Mammary epithelial cell (primary cell): ENCODE data around the gene DNER.

Experiments used
- CTCF ChIP-seq, 2 donors: IDR thresholded peaks in 1 of 2; conservative IDR thresholded peaks in 1 of 2; 2 replicates each; pipeline ENCODE4 v1.5.1; 2011 to 2012; ENCODE audit warnings: inconsistent platforms in 2 of 2, low read length in 2 of 2, mild to moderate bottlenecking in 2 of 2, control low read depth in 1 of 2, low read depth in 1 of 2; ENCODE audit not compliant: insufficient read depth in 1 of 2; ENCODE audit errors: extremely low read depth in 1 of 2
- EZH2 ChIP-seq: IDR thresholded peaks from 2 replicates; pipeline ENCODE4 v1.6.1; 2012; ENCODE audit warnings: low read length, inconsistent platforms, borderline replicate concordance

- no peak for TF ChIP-seq CTCF (conservative IDR thresholded peaks at IDR 0.05 in 1 of 2, IDR thresholded peaks at IDR 0.05 in 1 of 2; ENCODE audit: extremely low read depth in 1 of 2, insufficient read depth in 1 of 2, low read depth in 1 of 2, low read length in 2 of 2)
- TF ChIP-seq EZH2 = no peak
These were observed 20.1 kb upstream of the DNER start for GRCh38 chr2:229734410-229734809.
